H1 (cell line): ENCODE measurements around the gene MACROD1.

Experiments used
- CEBPB ChIP-seq: IDR thresholded peaks from 2 replicates; pipeline ENCODE4 v1.6.1; 2012; ENCODE audit warnings: low read depth, low read length
- CTCF ChIP-seq, 3 experiments: IDR thresholded peaks; 1 replicate in 2 of 3; 2 replicates in 1 of 3; pipeline versions ENCODE4 v1.5.1 to v1.6.1; 2011; ENCODE audit warnings: low read length in 3 of 3, mild to moderate bottlenecking in 3 of 3, inconsistent platforms in 2 of 3, low read depth in 1 of 3, moderate library complexity in 1 of 3; ENCODE audit not compliant: insufficient read depth in 1 of 3; ENCODE audit errors: control extremely low read depth in 1 of 3
- EP300 ChIP-seq, 2 experiments: IDR thresholded peaks; 1 replicate in 1 of 2; 2 replicates in 1 of 2; pipeline ENCODE4 v1.6.1; 2011 to 2012; ENCODE audit warnings: low read depth in 2 of 2, low read length in 2 of 2, mild to moderate bottlenecking in 2 of 2, borderline replicate concordance in 1 of 2, inconsistent platforms in 1 of 2, moderate library complexity in 1 of 2
- HDAC6 ChIP-seq: IDR thresholded peaks from one replicate; pipeline ENCODE4 v1.7.1; 2012; ENCODE audit warnings: low read depth, mild to moderate bottlenecking, inconsistent platforms, low read length, moderate library complexity
- NRF1 ChIP-seq: IDR thresholded peaks from 2 replicates; pipeline ENCODE4 v1.6.1; 2011; ENCODE audit warnings: mild to moderate bottlenecking, low read depth, low read length, improper control_type of control experiment
- POLR2A ChIP-seq, 2 experiments: IDR thresholded peaks; 1 replicate in 1 of 2; 2 replicates in 1 of 2; pipeline ENCODE4 v1.6.1; 2011; ENCODE audit warnings: low read depth in 2 of 2, low read length in 2 of 2, mild to moderate bottlenecking in 2 of 2; ENCODE audit errors: control extremely low read depth in 1 of 2
- POU5F1 ChIP-seq: IDR thresholded peaks from 2 replicates; pipeline ENCODE4 v1.6.1; 2011; ENCODE audit warnings: low read depth, mild to moderate bottlenecking, low read length, moderate library complexity
- YY1 ChIP-seq: IDR thresholded peaks from 2 replicates; pipeline ENCODE4 v1.6.1; 2011; ENCODE audit warnings: low read depth, mild to moderate bottlenecking, low read length

- TF ChIP-seq CEBPB (no peak), EP300 (IDR thresholded peaks at IDR 0.05; ENCODE audit: borderline replicate concordance in 1 of 2, low read depth in 2 of 2, low read length in 2 of 2) (no peak), CTCF (IDR thresholded peaks at IDR 0.05; ENCODE audit: control extremely low read depth in 1 of 3, insufficient read depth in 1 of 3, low read depth in 1 of 3, low read length in 3 of 3) (no peak), HDAC6 (no peak), POU5F1 (no peak), NRF1 (no peak), POLR2A (IDR thresholded peaks at IDR 0.05; ENCODE audit: control extremely low read depth in 1 of 2, low read depth in 2 of 2, low read length in 2 of 2) (no peak), YY1 (no peak)
These were observed 452 bp downstream of the MACROD1 start for GRCh38 chr11:64165481-64165841.
